NB4 (cell line): ENCODE measurements around the gene SGCA.

Experiments
- DNase-seq: peaks from one replicate; pipeline ENCODE4 v3.0.0; 2010; ENCODE audit warnings: low read depth
- H3K4me3 ChIP-seq: one replicate; pipeline ENCODE4 v1.5.1; 2011; ENCODE audit warnings: mild to moderate bottlenecking, low read depth, low read length, moderate library complexity
- CTCF ChIP-seq: IDR thresholded peaks from one replicate; pipeline ENCODE4 v1.5.1; 2012; ENCODE audit warnings: low read depth, low read length
- MAX ChIP-seq: IDR thresholded peaks from 2 replicates; pipeline ENCODE4 v1.6.1; 2011; ENCODE audit warnings: low read depth, low read length
- MYC ChIP-seq: IDR thresholded peaks from 2 replicates; pipeline ENCODE4 v1.6.1; 2011; ENCODE audit warnings: low read depth, low read length
- POLR2A ChIP-seq: IDR thresholded peaks from 2 replicates; pipeline ENCODE4 v1.6.1; 2011; ENCODE audit warnings: mild to moderate bottlenecking; ENCODE audit not compliant: insufficient read length; ENCODE audit errors: extremely low read depth

Gene SGCA

GRCh38 chr17:50148226-50149090, 17.3 kb upstream of the SGCA start:
- TF ChIP-seq MAX: peak; percentile 93
- TF ChIP-seq MYC: peak; percentile 86
- no peak for TF ChIP-seq POLR2A

GRCh38 chr17:50149091-50149416, 16.8 kb upstream of the SGCA start:
- TF ChIP-seq MYC (no peak; the same call in 1 of the 2 replicates), MAX (peak; percentile 31; the same call in 1 of the 2 replicates)
- peak overlapping the region; percentile 72 for H3K4me3 ChIP-seq
- DNase-seq: no peak

More at GRCh38 chr17:50148226-50149090, 17.3 kb upstream of the SGCA start:
- peak; percentile 95 for DNase-seq
- H3K4me3 ChIP-seq: peak overlapping the region; percentile 72

GRCh38 chr17:50149417-50150353, 16.1 kb upstream of the SGCA start:
- 0 out of 2 replicates have a peak, but pooled peaks have one; percentile 24 for TF ChIP-seq MYC
- TF ChIP-seq POLR2A: no peak
- no peak for TF ChIP-seq MAX
- TF ChIP-seq CTCF: no peak
- H3K4me3 ChIP-seq: peak overlapping the region; percentile 72
- DNase-seq: peak; percentile 83

GRCh38 chr17:50150354-50151040, 15.3 kb upstream of the SGCA start, which contains the start of gene PPP1R9B:
TSS of gene PPP1R9B (minus strand) at chr17:50150677. CDS start at chr17:50150513, 164 bp downstream.
- DNase-seq: no peak
- TF ChIP-seq POLR2A (no peak), CTCF (no peak), MYC (no peak), MAX (no peak)
- H3K4me3 ChIP-seq: peak within 1 kb of the TSS; percentile 73

GRCh38 chr17:50151041-50151936, 14.5 kb upstream of the SGCA start:
- peak overlapping the region; percentile 73 for H3K4me3 ChIP-seq
- peak; percentile 94 for DNase-seq
- TF ChIP-seq POLR2A (peak; percentile 46), MYC (peak; percentile 11; the same call in 1 of the 2 replicates), CTCF (peak; percentile 39), MAX (no peak)
